Measurements from ENCODE around the gene CLRN3.

GRCh38 chr10:127921075-127921752 is 28.5 kb upstream of the CLRN3 start:
- TF ChIP-seq CTCF (IDR thresholded peaks at IDR 0.05) (no peak), EP300 (IDR thresholded peaks at IDR 0.05) (no peak)
